GM12864 (cell line): ENCODE measurements around the gene BHLHA15.

Experiments
- DNase-seq: peaks from one replicate; pipeline ENCODE4 v3.0.0-alpha.2; 2011; ENCODE audit warnings: low read depth
- H3K4me3 ChIP-seq: 2 replicates; pipeline ENCODE4 v1.5.1; 2011; ENCODE audit warnings: mild to moderate bottlenecking, low read depth, low read length, control low read depth
- TF ChIP-seq, protein P1 (sequence below): IDR thresholded peaks from 2 replicates; pipeline ENCODE4 v1.5.1; 2011; ENCODE audit warnings: low read depth, mild to moderate bottlenecking, moderate library complexity, low read length, control low read depth, inconsistent platforms; ENCODE audit errors: missing control alignments

Gene BHLHA15

DNA sequence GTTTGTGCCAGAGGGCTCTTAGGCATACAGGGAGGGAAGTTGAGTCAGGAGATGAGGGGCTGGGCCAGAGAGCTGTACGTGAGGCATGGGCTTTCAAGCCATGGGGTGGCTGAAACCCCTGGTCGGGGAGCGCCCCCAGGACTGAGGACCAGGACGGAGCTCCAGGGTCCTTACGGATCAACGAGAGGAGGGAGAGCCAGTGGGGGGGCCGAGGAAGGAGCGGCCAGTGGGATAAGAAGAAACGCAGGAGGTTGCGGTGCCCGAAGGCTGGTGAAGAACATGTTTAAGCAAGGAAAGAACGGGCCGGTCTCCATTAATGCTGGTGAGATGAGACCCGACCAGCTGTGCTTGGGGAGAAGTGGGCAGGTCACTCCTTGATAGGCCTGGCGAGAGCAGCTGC is 43.6 kb upstream of the BHLHA15 start:
- DNase-seq = no peak
- TF ChIP-seq, protein P1, sequence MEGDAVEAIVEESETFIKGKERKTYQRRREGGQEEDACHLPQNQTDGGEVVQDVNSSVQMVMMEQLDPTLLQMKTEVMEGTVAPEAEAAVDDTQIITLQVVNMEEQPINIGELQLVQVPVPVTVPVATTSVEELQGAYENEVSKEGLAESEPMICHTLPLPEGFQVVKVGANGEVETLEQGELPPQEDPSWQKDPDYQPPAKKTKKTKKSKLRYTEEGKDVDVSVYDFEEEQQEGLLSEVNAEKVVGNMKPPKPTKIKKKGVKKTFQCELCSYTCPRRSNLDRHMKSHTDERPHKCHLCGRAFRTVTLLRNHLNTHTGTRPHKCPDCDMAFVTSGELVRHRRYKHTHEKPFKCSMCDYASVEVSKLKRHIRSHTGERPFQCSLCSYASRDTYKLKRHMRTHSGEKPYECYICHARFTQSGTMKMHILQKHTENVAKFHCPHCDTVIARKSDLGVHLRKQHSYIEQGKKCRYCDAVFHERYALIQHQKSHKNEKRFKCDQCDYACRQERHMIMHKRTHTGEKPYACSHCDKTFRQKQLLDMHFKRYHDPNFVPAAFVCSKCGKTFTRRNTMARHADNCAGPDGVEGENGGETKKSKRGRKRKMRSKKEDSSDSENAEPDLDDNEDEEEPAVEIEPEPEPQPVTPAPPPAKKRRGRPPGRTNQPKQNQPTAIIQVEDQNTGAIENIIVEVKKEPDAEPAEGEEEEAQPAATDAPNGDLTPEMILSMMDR = no peak
- H3K4me3 ChIP-seq = no peak overlapping the region

DNA sequence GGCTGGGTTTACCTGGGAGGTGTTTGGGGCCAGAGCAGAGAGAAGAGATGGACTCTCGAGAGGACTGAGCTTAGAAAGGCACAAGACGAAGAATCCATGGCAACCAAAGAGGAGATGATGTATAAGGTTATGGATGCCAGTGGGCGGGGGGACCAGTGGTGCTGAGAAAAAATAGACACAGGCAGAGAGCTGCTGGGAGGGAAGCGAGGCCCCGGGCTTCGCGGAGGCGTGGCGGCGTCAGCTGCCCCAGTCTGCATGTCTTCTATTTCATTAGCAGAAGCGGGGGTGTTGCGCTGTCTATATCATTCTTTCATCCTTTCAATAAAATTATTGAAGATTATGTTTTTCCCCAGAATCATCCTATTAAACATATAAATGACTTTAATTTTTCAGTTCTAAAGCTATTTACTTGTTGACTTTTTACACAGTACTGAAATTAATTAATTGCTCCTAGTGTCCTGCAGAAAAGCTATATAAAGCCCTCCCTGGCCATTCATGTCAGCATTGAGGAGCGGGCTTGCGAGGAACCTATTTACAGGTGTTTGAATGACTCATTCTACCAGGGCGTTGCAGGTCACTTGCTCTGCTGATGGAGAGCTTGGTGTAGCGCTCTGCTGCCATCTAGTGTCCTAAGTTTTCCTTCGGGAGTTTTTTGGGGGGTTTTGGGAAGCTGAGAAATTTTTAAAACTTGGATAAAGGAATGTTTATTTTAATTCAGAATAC is 42.9 kb upstream of the BHLHA15 start:
- peak; percentile 57 for DNase-seq
- TF ChIP-seq, protein P1 = peak; percentile 72
- H3K4me3 ChIP-seq = no peak overlapping the region

DNA sequence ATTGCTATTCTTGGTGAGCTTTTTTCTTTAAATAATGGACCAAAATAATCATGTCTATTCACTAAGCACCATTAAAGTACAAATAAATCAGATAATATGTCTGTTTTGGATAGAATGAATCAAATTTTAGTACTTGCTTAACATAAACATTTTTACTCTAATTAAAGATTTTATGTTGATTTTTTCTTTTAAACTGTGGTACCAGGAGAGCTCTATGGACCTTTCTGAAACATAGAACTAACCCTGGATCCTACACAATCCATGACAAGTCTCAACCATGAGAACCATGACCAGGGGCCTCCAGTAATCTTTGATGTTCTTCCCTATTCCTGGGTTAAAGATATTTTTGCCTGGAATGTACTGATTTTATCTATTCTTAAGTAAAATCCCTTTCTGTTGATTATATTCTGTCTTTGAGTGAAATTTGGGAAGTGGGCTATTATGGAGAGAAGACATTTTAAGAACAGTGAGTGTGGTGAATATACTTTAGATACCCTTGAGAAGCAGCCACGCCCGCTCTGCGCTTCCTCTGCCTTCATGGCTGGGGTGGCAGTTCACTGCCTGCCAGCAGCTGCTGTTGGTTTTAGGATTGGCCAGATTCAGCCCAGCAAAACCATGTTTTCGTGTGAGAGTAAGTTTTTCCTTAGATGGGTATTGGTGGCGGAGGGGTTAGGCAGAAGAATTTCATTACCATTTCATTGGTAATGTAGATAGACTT is 42.2 kb upstream of the BHLHA15 start:
- no peak overlapping the region for H3K4me3 ChIP-seq
- TF ChIP-seq, protein P1 = no peak
- DNase-seq = no peak

DNA sequence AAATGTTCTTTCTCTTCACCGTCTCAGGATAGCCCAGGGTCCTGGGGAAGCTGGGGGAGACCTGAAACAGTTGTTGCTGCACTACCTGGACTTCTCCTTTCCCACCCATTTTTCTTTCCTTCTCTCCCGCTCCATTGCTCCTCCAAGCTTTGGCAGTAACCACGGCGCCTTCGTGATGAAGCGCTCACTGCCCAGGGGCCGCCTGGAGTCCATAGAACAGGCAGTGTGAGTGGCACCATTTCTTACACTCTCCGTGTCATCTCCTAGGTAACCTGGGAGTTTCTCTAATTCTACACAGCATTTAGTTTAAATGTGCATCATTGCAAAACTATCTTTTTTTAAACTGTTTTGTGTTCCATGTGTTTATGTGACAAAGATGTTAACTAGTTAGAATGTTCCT is 40.3 kb upstream of the BHLHA15 start:
- H3K4me3 ChIP-seq = no peak overlapping the region
- TF ChIP-seq, protein P1 = no peak

DNA sequence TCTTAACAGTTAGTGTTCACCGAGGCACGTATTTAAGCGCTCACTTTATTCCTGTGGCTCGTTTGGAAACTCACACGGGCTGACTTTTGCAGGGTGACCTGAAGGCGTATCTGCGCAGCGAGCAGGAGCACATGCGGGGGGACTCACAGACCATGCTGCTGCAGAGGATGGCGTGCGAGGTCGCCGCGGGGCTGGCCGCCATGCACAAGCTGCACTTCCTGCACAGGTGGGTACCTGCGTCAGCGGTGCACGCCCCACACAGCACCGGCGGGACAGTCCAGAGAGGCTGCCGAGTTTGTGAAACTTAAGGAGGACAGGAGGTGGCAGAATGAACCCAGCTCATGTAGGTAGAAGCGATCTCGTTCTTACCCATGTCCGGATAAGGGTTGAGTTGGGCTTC is 39.8 kb upstream of the BHLHA15 start:
- TF ChIP-seq, protein P1 = no peak
- DNase-seq = no peak
- no peak overlapping the region for H3K4me3 ChIP-seq

More for the DNA sequence above, 40.3 kb upstream of the BHLHA15 start:
- DNase-seq = no peak

DNA sequence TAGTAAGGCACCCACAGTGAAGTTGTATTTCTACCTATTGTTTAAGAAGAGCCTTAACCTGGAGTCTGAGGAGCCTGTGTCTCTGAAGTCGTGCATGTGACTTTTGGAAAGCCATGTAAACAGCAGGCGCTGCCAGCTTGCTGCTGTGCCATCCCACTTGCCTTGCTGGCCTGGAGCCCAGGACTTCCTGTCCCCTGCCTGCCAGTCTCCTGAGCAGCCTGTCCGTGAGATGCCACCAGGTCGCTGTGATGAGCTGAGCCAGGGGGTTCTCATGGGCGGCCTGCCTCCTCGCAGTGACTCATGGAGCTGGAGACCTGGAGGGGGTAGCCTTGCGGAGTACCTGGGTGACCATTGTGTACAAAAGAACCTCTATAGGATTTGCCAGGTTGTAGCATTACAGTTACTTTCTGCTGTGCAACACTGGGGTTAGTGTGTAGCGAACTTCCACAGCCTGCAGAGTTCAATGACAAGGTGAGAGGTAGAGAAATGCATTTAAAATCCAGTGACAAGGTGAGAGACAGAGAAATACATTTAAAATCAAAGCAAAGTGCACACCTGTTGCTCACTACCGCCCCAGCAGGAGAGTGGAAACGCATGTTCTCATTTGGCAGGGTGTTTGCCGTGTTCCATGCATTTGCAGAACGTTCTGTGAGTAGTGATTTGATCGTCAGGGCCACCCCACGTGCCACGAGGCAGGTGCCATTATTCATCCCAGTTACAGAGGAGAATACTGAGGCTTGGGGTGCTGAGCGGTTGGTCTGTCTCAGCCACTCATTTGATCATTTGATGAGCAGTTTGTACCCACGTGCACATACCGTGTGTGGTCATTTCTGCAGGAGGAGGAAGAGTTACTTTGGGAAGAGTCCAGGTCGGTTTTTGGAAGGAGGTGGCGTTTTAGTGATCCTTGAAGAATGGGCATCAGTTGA is 36.6 kb upstream of the BHLHA15 start:
- no peak overlapping the region for H3K4me3 ChIP-seq
- TF ChIP-seq, protein P1 = no peak
- DNase-seq = no peak
